Upper lobe of left lung (tissue), 6 donors: Measurements from ENCODE around the gene GPSM1. TPM values are rescaled to one million over a fixed set of nuclear protein-coding genes. Genes with fewer than 3 reads are reported as not detected.
A peak's percentile ranks its signal among the peaks of the same experiment; 100 is the strongest.

ENCODE experiments used
- ATAC-seq, 2 donors: fragments of 200-7000 bp; cut with Tn5 transposase; one replicate each; pipeline ENCODE4 v1.9.1; 2022; ENCODE audit warnings: mild to moderate bottlenecking in 2 of 2, moderate library complexity in 2 of 2; ENCODE audit not compliant: low FRiP score in 2 of 2
- DNase-seq, 2 donors: peaks; one replicate each; pipeline ENCODE4 v3.0.0-alpha.2; 2019 to 2020
- H3K27ac ChIP-seq, 4 donors: fragments of 200-600 bp; sonication (generic); one replicate each; pipeline ENCODE4 v1.5.1; 2016 to 2019
- H3K27me3 ChIP-seq, 4 donors: fragments of 200-600 bp; sonication (generic); one replicate each; pipeline ENCODE4 v1.5.1; 2017 to 2019
- H3K36me3 ChIP-seq, 4 donors: fragments of 200-600 bp; sonication (generic); one replicate each; pipeline ENCODE4 v1.5.1; 2016 to 2019
- H3K4me1 ChIP-seq, 4 donors: fragments of 200-600 bp; sonication (generic); one replicate each; pipeline ENCODE4 v1.5.1; 2018 to 2019
- H3K4me3 ChIP-seq, 4 donors: fragments of 200-600 bp; sonication (generic); one replicate each; pipeline ENCODE4 v1.5.1; 2017 to 2019; ENCODE audit warnings: mild to moderate bottlenecking in 2 of 4, moderate library complexity in 1 of 4
- H3K9me3 ChIP-seq, 4 donors: fragments of 200-600 bp; sonication (generic); one replicate each; pipeline ENCODE4 v1.5.1; 2018 to 2019
- CTCF ChIP-seq, 6 experiments: fragments of 450-650 bp in 4 of 6; fragments of 200-600 bp in 2 of 6; sonication (generic) in 2 of 6; IDR thresholded peaks; one replicate each; pipeline ENCODE4 v1.5.1; 2016 to 2019; ENCODE audit warnings: antibody characterized with exemption in 6 of 6
- EP300 ChIP-seq, 4 donors: sonication (generic); formaldehyde crosslinking; IDR thresholded peaks; one replicate each; pipeline ENCODE4 v1.5.1; 2017; ENCODE audit warnings: antibody characterized with exemption in 4 of 4, control low read depth in 2 of 4
- POLR2A ChIP-seq, 4 donors: fragments of 450-650 bp; IDR thresholded peaks; one replicate each; pipeline ENCODE4 v1.5.1; 2016 to 2017; ENCODE audit warnings: antibody characterized with exemption in 4 of 4, mild to moderate bottlenecking in 2 of 4
- POLR2AphosphoS5 ChIP-seq, 2 donors: sonication (generic); formaldehyde crosslinking; IDR thresholded peaks; one replicate each; pipeline ENCODE4 v1.5.1; 2017; ENCODE audit warnings: antibody characterized with exemption in 2 of 2
- WGBS, 2 donors: methylation state at CpG; one replicate each; pipeline ENCODE4 v1.1.5; 2017 to 2018; 5-methylcytosine and 5-hydroxymethylcytosine counted together
- total RNA-seq, 6 donors: library from RNA; depleted of rRNA in 4 of 6; stranded (reverse); fragments of >200 nt in 4 of 6; gene quantifications; one replicate each; pipeline versions ENCODE4 v1.1.0 to v1.2.1, GENCODE V29; 2016 to 2021
- donor health status: DM: no; HTN: no; CAD: no; lungs with moderate emphysema.
- donor health status: DM: no; HTN: yes; CAD: no; lungs with severe emphysema.

The GPSM1 gene
- total RNA-seq, 6 donors from 2014 or later = 10.0 to 78.6 (median 24.2) TPM

GRCh38 chr9:136303066-136303824 lies 24.1 kb upstream of the GPSM1 start:
- TF ChIP-seq POLR2AphosphoS5 (IDR thresholded peaks at IDR 0.05) (no peak), POLR2A (IDR thresholded peaks at IDR 0.05) (no peak), CTCF (IDR thresholded peaks at IDR 0.05) (no peak), EP300 (IDR thresholded peaks at IDR 0.05) (no peak)
- no peaks in the 10 kb centered on the region for H3K36me3 ChIP-seq
- no peaks in the 10 kb centered on the region for H3K4me1 ChIP-seq
- DNase-seq (peak in 1 of 2 donors; percentile 73), ATAC-seq (no peak)
- H3K27me3 ChIP-seq = no peaks in the 10 kb centered on the region
- H3K27ac ChIP-seq = no peak overlapping the region
- WGBS, 2 donors = 88 to 89% methylated on average over 6 to 27 of the region's 34 CpGs
- no peak overlapping the region for H3K4me3 ChIP-seq
- no peaks in the 10 kb centered on the region for H3K9me3 ChIP-seq

- no peak within 1 kb of the TSS for H3K4me3 ChIP-seq
- no peak within 1 kb of the TSS for H3K27ac ChIP-seq
- H3K27me3 ChIP-seq = peaks cover 0 to under 1% (median 0%) of the 10 kb centered on the region in 4 donors
- DNase-seq = peak in 1 of 2 donors; percentile 79
- WGBS, 2 donors = 80% methylated on average over 12 of the region's 22 CpGs; no CpG with 5 or more reads in 1 of the 2 donors
- TF ChIP-seq EP300 (IDR thresholded peaks at IDR 0.05) (no peak), CTCF (IDR thresholded peaks at IDR 0.05) (no peak), POLR2A (IDR thresholded peaks at IDR 0.05) (no peak), POLR2AphosphoS5 (IDR thresholded peaks at IDR 0.05) (no peak)
- no peak for ATAC-seq
- no peaks in the 10 kb centered on the region for H3K4me1 ChIP-seq
- H3K36me3 ChIP-seq = no peaks in the 10 kb centered on the region
- no peaks in the 10 kb centered on the region for H3K9me3 ChIP-seq
Observed at GRCh38 chr9:136303825-136304416, 23.4 kb upstream of the GPSM1 start, which contains the start of gene CCDC187. Gene CCDC187, minus strand, starts transcription at chr9:136304094. Its CDS starts 264 bp downstream, at chr9:136303830.

GRCh38 chr9:136304456-136304855 lies 22.9 kb upstream of the GPSM1 start:
- H3K27me3 ChIP-seq = peaks cover 0 to 2% (median 0%) of the 10 kb centered on the region in 4 donors
- no peaks in the 10 kb centered on the region for H3K9me3 ChIP-seq
- H3K4me3 ChIP-seq = no peak overlapping the region
- H3K4me1 ChIP-seq = no peaks in the 10 kb centered on the region
- no peaks in the 10 kb centered on the region for H3K36me3 ChIP-seq
- WGBS, 2 donors = 80 to 87% methylated on average over 1 to 10 of the region's 10 CpGs
- TF ChIP-seq CTCF (IDR thresholded peaks at IDR 0.05) = no peak
- ATAC-seq = no peak
- H3K27ac ChIP-seq = no peak overlapping the region
- DNase-seq = peak in 1 of 2 donors; percentile 70

GRCh38 chr9:136304981-136305380 lies 22.4 kb upstream of the GPSM1 start:
- no peak overlapping the region for H3K27ac ChIP-seq
- no peak for ATAC-seq
- TF ChIP-seq POLR2AphosphoS5 (IDR thresholded peaks at IDR 0.05) (no peak), POLR2A (IDR thresholded peaks at IDR 0.05) (no peak), EP300 (IDR thresholded peaks at IDR 0.05) (no peak), CTCF (IDR thresholded peaks at IDR 0.05) (no peak)
- H3K4me1 ChIP-seq = no peaks in the 10 kb centered on the region
- H3K4me3 ChIP-seq = no peak overlapping the region
- DNase-seq = peak in 1 of 2 donors; percentile 62
- H3K27me3 ChIP-seq = peaks cover 0 to 2% (median 0%) of the 10 kb centered on the region in 4 donors
- 53 to 82% methylated on average over 6 to 10 of the region's 13 CpGs for WGBS, 2 donors
- no peaks in the 10 kb centered on the region for H3K36me3 ChIP-seq
- H3K9me3 ChIP-seq = no peaks in the 10 kb centered on the region
